NT2/D1 (cell line): ENCODE results near the gene SEPTIN7.
A peak's percentile ranks its signal among the peaks of the same experiment; 100 is the strongest.
"Not testable (repeated sequence)": the region's sequence is repeated elsewhere in the genome, so short reads cannot be mapped to it uniquely, and the experiment has no call there.

Source experiments
- DNase-seq: peaks from one replicate; pipeline ENCODE4 v3.0.0-alpha.2; 2011; ENCODE audit warnings: low read depth, low spot score
- H3K27me3 ChIP-seq: 2 replicates; pipeline ENCODE4 v1.6.0; 2011; ENCODE audit warnings: mild to moderate bottlenecking; ENCODE audit not compliant: insufficient read length, insufficient read depth
- H3K36me3 ChIP-seq: 2 replicates; pipeline ENCODE4 v1.6.1; 2011; ENCODE audit warnings: mild to moderate bottlenecking, low read length, mixed read lengths; ENCODE audit not compliant: insufficient read depth, insufficient read length
- H3K4me1 ChIP-seq: 2 replicates; pipeline ENCODE4 v1.5.1; 2011; ENCODE audit not compliant: insufficient read depth, insufficient read length
- H3K4me3 ChIP-seq: 2 replicates; pipeline ENCODE4 v1.5.1; 2011; ENCODE audit warnings: low read depth; ENCODE audit not compliant: insufficient read length
- H3K9ac ChIP-seq: 2 replicates; pipeline ENCODE4 v1.6.0; 2011; ENCODE audit warnings: low read depth; ENCODE audit not compliant: insufficient read length
- H3K9me3 ChIP-seq: 2 replicates; pipeline ENCODE4 v1.5.1; 2011; ENCODE audit warnings: mild to moderate bottlenecking, low read length; ENCODE audit not compliant: insufficient read depth
- SUZ12 ChIP-seq: IDR thresholded peaks from 2 replicates; pipeline ENCODE4 v1.6.1; 2011; ENCODE audit not compliant: insufficient read length, insufficient read depth; ENCODE audit errors: extremely low read depth
- YY1 ChIP-seq: IDR thresholded peaks from 2 replicates; pipeline ENCODE4 v1.6.1; 2011; ENCODE audit not compliant: insufficient read length, insufficient read depth
- ZNF274 ChIP-seq: IDR thresholded peaks from 2 replicates; pipeline ENCODE4 v1.6.1; 2011; ENCODE audit warnings: mild to moderate bottlenecking, low read depth, low read length

The SEPTIN7 gene

GRCh38 chr7:35800718-35801391 lies at the start of gene SEPTIN7:
SEPTIN7 (plus strand) TSS chr7:35801057; CDS start chr7:35801210, 153 bp downstream.
- H3K27me3 ChIP-seq: no peaks in the 10 kb centered on the region
- peak; percentile 99 for DNase-seq
- no peaks in the 10 kb centered on the region for H3K9me3 ChIP-seq
- H3K4me1 ChIP-seq: no peaks in the 10 kb centered on the region
- peaks cover 6% of the 10 kb centered on the region for H3K36me3 ChIP-seq
- peak within 1 kb of the TSS; percentile 96 for H3K9ac ChIP-seq
- peak within 1 kb of the TSS; percentile 91 for H3K4me3 ChIP-seq
- TF ChIP-seq SUZ12: no peak
- peak; percentile 94 for TF ChIP-seq YY1

- TF ChIP-seq ZNF274: no peak
- no peaks in the 10 kb centered on the region for H3K9me3 ChIP-seq
- no peak for DNase-seq
- no peak overlapping the region for H3K4me3 ChIP-seq
- no peaks in the 10 kb centered on the region for H3K36me3 ChIP-seq
- H3K4me1 ChIP-seq: peaks cover 2% of the 10 kb centered on the region
- H3K9ac ChIP-seq: no peak overlapping the region
- H3K27me3 ChIP-seq: no peaks in the 10 kb centered on the region
These were observed 48.1 kb upstream of the SEPTIN7 start for GRCh38 chr7:35752742-35753141.

- H3K4me3 ChIP-seq: no peak overlapping the region
- no peaks in the 10 kb centered on the region for H3K36me3 ChIP-seq
- peaks cover 2% of the 10 kb centered on the region for H3K4me1 ChIP-seq
- no peaks in the 10 kb centered on the region for H3K9me3 ChIP-seq
- no peak for TF ChIP-seq SUZ12
- no peak for TF ChIP-seq YY1
- TF ChIP-seq ZNF274: no peak
- no peak overlapping the region for H3K9ac ChIP-seq
- no peak for DNase-seq
- H3K27me3 ChIP-seq: no peaks in the 10 kb centered on the region
These were observed 46.9 kb upstream of the SEPTIN7 start for GRCh38 chr7:35753761-35754603.

- TF ChIP-seq YY1: no peak
- no peak for TF ChIP-seq SUZ12
- TF ChIP-seq ZNF274: no peak
- no peak for DNase-seq
These were observed 46.1 kb upstream of the SEPTIN7 start for GRCh38 chr7:35754741-35755140.

GRCh38 chr7:35755711-35756110 lies 45.1 kb upstream of the SEPTIN7 start:
- H3K9ac ChIP-seq: no peak overlapping the region
- H3K36me3 ChIP-seq: no peaks in the 10 kb centered on the region
- no peaks in the 10 kb centered on the region for H3K27me3 ChIP-seq
- DNase-seq: no peak
- no peaks in the 10 kb centered on the region for H3K9me3 ChIP-seq
- H3K4me3 ChIP-seq: no peak overlapping the region
- no peak for TF ChIP-seq YY1
- TF ChIP-seq SUZ12: no peak
- no peak for TF ChIP-seq ZNF274
- no peaks in the 10 kb centered on the region for H3K4me1 ChIP-seq

More at GRCh38 chr7:35754741-35755140, 46.1 kb upstream of the SEPTIN7 start:
- no peaks in the 10 kb centered on the region for H3K9me3 ChIP-seq
- H3K27me3 ChIP-seq: no peaks in the 10 kb centered on the region
- no peaks in the 10 kb centered on the region for H3K36me3 ChIP-seq
- no peak overlapping the region for H3K9ac ChIP-seq
- no peaks in the 10 kb centered on the region for H3K4me1 ChIP-seq
- H3K4me3 ChIP-seq: no peak overlapping the region

GRCh38 chr7:35756453-35756852 lies 44.4 kb upstream of the SEPTIN7 start:
- not testable (repeated sequence) for H3K9me3 ChIP-seq, H3K4me3 ChIP-seq, H3K36me3 ChIP-seq, DNase-seq, H3K27me3 ChIP-seq, H3K9ac ChIP-seq, H3K4me1 ChIP-seq

- no peaks in the 10 kb centered on the region for H3K27me3 ChIP-seq
- no peaks in the 10 kb centered on the region for H3K9me3 ChIP-seq
- DNase-seq: no peak
- TF ChIP-seq YY1 (no peak), ZNF274 (no peak), SUZ12 (no peak)
- no peaks in the 10 kb centered on the region for H3K36me3 ChIP-seq
- H3K9ac ChIP-seq: no peak overlapping the region
- no peak overlapping the region for H3K4me3 ChIP-seq
- H3K4me1 ChIP-seq: no peaks in the 10 kb centered on the region
These were observed 43.3 kb upstream of the SEPTIN7 start for GRCh38 chr7:35757574-35757973.

- no peaks in the 10 kb centered on the region for H3K9me3 ChIP-seq
- H3K27me3 ChIP-seq: no peaks in the 10 kb centered on the region
- H3K4me1 ChIP-seq: no peaks in the 10 kb centered on the region
- no peak for DNase-seq
- no peak overlapping the region for H3K4me3 ChIP-seq
- no peak overlapping the region for H3K9ac ChIP-seq
- H3K36me3 ChIP-seq: no peaks in the 10 kb centered on the region
- TF ChIP-seq ZNF274 (no peak), YY1 (no peak), SUZ12 (no peak)
These were observed 42.4 kb upstream of the SEPTIN7 start for GRCh38 chr7:35758421-35758820.
